Measurements from ENCODE around the gene AIG1.
"Not testable (repeated sequence)": the region's sequence is repeated elsewhere in the genome, so short reads cannot be mapped to it uniquely, and the experiment has no call there.

AIG1 gene

DNA sequence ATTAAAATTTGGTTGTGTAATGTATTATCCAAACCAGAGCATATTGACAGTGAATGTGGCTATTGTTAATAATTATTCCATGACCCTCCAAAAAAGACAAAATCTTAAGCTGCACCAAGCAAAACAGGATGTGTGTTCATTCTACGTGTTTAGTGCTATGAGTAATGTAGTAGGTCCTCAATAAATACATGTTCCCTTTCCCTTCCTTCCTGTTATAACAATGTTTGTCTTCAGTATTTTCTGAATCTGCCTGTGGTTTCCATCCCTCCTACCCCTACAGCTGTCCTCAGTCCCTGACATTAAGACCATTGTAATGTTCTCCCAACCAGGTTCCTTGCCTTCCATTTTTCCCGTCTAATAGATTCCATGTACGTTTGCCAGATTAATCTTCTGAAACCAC is 163.8 kb downstream of the AIG1 start:
- DNase-seq (ENCODE audit: low read depth in 3 of 3, low spot score in 1 of 3), result no peak

DNA sequence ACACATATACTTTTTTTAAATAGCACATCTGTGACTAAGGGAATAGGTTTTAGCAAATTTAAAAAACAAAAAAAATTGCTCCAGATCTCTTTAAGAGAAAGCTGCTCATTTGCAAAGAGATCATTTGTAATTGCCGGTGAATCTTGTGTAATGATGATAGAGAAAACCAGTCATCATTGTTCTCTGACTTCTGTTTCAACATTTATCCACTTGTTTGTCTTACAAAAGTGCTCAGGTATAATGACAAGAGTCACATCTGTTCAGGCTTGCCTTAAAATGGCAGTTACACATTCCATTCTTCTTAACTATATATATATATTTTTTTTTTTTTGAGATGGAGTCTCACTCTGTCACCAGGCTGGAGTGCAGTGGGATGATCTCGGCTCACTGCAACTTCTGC is 165.2 kb downstream of the AIG1 start:
- no peak for DNase-seq (ENCODE audit: low read depth in 3 of 3, low spot score in 1 of 3)

DNA sequence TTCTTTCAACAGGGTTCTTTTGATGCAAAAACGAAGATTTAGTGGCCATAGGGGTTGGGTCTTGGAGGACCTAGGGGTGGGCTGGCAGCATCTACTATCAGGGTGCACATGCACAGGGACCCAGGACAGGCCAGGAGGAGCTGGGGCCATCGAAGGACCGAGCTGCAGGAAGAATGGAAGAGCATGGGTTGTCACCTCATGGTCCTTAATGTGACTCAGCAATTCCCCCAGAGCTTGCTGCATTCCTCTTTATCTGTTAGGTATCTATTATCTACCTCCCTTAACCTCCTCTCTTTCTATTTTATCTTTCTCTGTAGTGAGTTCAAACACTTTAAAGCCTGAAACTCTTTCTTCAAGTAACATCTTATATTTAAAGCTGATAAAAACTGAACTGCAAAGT is 167.0 kb downstream of the AIG1 start:
- DNase-seq (ENCODE audit: low read depth in 3 of 3, low spot score in 1 of 3), result no peak

DNA sequence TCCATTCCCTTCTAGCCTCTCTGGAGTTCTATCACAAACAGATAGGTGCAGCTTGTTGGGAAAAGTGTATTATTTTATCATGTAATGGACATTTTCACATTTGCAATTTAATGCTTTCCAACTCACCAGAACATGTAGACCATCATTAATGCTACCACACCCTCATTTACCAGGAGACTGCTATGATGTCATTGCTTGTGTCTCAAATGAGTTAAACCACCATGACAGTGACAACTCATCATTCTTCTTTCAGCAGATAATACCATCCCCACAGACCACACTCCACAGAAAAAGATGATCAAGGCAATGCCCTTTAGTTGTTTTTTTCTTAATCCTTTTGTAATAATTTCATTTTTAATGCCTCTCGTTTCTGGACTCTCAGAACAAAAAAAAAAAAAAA is 168.7 kb downstream of the AIG1 start:
- no peak for DNase-seq (ENCODE audit: low read depth in 3 of 3, low spot score in 1 of 3)

DNA sequence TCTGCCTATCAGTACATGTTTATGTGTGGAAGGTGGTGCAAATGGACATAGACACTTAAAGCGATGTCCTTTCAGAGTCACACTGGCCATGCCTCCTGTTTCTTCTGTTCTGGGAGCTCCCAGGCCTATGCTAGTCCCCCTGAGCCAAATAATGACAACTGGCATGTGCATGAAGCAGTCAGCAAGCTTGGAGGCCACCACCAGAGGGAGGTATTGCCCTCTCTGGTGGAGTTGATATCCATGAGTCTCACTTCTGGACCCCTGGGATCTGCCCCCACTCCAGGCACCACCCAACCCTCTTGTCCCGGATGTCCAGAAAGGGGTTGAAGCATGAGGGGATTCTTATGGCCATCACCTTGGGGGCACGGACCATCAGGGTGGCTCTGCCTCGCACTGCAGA is 172.2 kb downstream of the AIG1 start:
- DNase-seq (ENCODE audit: low read depth in 3 of 3, low spot score in 1 of 3), result no peak

DNA sequence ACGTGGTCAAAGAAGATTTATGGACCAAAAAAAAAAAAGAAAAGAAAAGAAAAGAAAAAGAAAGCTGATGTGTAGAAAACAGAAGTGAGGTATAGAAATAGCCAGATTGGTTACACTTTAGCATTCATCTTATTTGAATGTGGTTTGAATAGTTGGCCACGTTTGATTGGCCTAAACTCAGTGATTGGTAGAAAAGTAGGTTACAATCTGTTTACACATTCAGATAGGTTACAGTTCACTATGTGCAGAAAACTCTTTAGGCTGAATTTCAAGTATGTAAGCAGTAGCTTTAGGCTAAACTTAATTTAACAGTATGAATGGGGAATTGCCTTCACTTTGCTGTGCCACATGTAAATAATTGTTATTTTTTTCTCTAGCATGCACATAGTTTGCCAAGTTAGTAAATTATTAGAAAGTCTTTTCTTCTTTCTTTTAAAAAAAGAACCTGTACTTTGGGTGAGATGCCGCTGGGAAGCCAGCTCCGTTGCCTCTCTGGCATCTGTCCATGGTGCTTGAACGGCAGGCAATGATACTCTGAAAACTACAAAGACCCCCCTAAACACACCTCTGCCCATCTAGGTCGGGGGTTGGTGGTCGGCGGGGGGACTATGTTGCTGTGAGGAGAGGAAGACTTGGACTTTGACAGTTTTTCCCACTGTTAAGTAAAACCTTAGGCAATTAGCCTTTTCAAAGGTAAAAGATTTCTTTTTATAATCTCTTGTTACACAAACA is 173.0 kb downstream of the AIG1 start:
- DNase-seq (ENCODE audit: low read depth in 3 of 3, low spot score in 1 of 3), result no peak

DNA sequence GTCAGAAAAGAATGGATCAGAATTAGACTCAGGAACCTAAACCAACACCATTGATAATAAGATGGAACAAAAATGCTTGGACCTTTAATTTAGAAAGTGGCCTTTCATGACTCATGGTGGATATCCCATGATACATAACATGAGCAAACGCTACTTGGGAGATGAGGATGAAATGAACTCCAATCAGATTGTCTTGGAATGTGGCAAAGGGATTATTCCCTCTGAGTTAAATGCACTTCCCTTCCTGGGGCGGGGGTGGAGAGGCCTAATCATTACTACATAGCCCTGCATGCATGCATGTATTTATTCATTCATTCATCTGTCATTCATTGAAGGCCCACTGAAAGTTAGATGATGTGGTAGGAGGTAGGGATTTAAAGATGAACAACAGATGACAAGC is 174.0 kb downstream of the AIG1 start:
- DNase-seq (ENCODE audit: low read depth in 3 of 3, low spot score in 1 of 3), result no peak

DNA sequence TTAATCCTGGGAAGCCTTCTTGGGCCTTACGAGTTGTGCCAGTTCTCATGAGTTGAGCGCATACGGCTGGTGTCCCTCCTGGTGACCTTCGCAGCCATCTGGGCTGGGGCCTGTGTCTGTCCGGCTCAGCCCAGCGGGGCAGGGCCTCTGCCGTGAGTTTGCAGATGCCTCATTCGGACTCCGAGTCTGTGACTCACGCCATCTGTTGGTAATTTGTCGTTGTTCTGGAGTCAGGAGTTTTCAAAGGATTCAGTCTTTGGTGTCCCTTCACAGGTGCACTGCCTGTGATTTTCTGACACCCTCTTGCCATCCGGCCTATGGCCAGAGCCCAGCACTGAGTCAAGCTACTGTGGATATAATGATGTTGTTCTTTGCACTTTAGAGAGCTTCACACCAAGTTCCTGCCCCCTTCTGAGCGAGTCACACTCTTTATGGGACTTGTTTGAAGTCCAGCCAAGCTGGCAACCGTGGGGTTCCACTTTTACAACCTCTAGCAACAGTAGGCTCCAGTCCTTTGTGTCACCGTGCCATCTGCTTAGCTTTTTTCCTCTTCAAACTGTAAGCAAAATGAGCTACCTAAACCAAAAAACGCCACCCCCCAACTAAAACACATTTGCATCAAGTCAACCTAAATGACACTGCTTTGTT is 175.6 kb downstream of the AIG1 start:
- no peak for DNase-seq (ENCODE audit: low read depth in 3 of 3, low spot score in 1 of 3)

DNA sequence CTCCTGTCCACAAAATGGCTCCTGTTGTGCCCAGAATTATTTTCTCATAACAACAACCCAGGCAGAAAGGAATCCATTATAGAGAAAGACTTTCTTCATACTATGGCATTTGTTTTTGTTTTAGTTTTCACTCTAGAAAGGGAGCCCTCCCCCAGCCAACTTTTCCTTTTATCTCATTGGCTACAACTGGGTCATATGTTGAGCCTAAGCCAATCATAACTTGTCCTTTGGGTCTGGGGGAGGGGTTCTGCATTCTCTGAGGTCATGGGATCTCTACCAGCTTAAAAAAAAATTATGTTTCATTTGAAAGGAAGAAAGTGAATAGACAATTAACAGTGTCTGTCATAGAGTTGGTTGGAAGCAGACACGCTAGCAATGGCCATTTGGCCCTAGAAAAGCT is 177.6 kb downstream of the AIG1 start:
- no peak for DNase-seq (ENCODE audit: low read depth in 3 of 3, low spot score in 1 of 3)

DNA sequence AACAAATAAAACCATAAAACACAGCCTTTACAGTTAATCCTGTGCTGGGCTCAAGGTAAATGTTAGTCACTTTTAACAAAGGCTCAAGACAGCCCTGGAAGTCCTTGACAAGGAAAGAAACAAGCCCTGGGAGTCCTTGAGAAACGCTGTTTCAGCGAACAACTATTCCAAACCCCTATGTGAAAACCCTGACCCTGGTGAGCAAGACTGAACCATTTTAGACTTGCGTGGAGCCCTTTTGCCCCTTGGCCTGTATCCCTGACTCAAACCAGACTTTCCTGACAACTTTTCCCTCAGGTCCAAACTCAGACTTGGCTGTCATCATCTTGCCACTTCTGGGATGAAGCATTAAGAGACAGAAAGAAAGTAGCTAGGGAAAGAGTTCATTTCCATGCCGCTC is 180.4 kb downstream of the AIG1 start:
- DNase-seq (ENCODE audit: low read depth in 3 of 3, low spot score in 1 of 3), result no peak

DNA sequence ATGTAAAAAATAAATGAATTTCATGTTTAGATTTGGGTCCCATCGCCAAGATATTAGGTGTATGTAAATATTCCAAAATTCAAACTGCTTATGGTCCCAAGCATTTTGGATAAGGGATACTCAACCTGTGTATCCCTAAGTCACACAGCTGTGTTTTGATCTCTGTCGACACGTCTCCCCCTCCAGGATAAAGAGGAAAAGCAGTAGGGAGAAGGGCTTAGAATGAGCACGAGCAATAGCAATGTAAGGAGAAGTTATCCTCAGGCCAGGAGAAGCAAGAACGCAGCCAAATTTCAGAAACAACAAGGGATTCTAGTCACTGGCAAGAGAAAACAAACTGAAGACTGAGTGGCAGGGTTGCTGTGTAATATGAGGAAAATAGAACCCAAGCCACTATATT is 181.2 kb downstream of the AIG1 start:
- no peak for DNase-seq (ENCODE audit: low read depth in 3 of 3, low spot score in 1 of 3)

DNA sequence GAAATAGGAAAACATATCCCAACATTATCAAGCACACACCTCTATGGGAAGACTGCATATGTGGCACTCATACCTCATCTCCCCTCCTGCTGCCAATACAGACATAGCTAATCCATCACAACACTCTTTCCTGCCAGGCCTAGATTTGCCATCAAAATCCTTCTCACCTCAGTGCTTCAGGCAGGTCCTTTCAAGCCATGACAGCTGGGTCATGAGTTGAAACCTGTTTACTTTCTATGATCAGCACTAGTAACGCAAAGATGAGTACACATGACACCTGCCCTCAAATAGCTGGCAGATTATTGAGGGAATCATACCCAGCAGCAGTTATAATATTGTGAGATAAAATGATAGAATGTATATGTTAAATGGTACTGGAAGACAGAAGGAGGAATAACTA is 183.1 kb downstream of the AIG1 start:
- no peak for DNase-seq (ENCODE audit: low read depth in 3 of 3, low spot score in 1 of 3)

DNA sequence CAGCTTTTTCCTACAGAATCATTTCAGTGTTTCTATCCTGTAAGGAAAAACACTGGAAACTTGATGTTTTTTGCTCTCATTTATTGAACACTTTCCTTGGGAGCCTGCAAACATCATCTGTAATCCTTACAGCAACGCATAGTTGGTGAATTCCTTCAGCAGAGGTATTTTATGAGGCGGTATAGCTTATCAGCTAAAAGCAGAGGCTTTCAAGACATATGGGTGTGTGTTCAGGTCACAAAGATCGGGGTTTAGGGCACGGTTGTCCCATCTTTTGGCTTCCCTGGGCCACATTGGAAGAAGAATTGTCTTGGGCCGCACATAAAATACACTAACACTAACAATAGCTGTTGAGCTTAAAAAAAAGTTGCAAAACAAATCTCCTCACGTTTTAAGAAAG is 185.0 kb downstream of the AIG1 start:
- no peak for DNase-seq (ENCODE audit: low read depth in 3 of 3, low spot score in 1 of 3)

DNA sequence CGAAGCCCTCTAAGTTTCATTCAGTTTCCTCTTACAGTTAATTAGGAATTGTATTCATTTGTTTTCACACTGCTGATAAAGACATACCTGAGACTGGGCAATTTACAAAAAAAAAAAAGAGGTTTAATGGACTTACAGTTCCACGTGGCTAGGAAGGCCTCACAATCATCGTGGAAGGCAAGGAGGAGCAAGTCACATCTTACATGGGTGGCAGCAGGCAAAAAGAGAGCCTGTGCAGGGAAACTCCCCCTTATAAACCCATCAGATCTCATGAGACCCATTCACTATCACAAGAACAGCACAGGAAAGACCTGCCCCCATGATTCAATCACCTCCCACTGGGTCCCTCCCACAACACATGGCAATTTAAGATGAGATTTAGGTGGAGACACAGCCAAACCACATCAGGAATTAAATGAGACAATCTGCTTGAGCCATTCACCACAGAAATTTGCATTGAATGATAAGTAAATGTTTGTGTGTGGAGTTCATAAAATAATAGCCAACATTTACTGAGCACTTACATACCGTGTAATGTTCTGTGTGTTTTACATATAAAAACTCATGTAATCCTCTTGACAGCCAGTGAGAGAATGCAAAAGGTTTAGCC is 185.6 kb downstream of the AIG1 start:
- not testable (repeated sequence) for DNase-seq (ENCODE audit: low read depth in 3 of 3, low spot score in 1 of 3)

DNA sequence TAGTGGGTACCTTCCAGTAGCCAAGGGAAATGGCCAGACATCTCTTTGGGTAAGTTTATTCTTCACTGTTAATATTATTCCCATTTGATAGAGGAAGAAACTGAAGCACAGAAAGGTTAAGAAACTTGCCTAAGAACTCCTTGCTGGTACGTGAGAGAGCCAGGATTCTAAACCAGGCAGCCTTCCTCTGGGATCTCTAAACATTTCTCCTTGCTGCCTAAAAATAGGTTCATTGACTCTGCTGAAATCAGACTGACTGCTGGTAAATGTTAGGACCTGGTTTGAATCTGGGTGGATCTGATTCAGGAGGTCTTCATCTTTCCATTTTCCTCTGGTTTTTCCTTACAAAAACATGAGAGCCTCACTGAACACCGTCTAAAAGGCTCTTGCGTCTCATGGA is 186.9 kb downstream of the AIG1 start:
- no peak for DNase-seq (ENCODE audit: low read depth in 3 of 3, low spot score in 1 of 3)

DNA sequence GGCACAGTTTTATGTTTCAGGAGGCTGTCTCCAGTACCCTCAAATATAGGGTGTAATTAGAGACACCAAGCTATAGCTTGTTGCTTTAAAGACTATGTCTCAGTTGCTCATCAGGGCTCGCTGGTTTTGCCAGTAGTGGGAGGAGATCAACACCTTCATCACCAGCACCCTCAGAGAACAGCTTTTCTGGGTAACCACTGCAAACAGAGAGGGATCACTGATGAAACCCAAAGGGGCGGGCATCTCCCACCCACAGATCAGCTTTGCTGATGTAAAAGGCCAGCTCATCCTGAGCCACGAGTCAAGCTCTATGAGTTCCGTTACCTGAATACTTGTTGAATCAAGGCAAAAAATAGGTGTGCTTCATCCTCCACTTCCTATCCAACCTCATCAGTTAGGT is 187.7 kb downstream of the AIG1 start:
- DNase-seq (ENCODE audit: low read depth in 3 of 3, low spot score in 1 of 3), result no peak

DNA sequence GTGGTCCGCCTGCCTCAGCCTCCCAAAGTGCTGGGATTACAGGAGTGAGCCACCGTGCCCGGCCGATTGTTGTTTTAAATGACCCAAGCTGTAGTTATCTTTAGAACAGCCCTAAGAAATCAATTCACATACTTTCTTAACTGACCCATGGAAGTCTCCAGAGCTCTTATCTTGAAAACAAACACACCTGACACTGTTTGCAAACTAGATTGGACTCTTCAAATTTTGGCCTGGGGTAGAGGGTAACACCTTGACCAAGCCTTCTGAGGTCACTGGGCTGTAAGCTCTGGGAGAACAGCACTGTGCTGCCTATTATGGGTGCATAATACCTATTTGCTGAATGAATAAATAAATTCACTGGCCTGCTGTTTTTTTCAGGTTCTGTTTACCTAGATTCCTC is 190.6 kb downstream of the AIG1 start:
- no peak for DNase-seq (ENCODE audit: low read depth in 3 of 3, low spot score in 1 of 3)

DNA sequence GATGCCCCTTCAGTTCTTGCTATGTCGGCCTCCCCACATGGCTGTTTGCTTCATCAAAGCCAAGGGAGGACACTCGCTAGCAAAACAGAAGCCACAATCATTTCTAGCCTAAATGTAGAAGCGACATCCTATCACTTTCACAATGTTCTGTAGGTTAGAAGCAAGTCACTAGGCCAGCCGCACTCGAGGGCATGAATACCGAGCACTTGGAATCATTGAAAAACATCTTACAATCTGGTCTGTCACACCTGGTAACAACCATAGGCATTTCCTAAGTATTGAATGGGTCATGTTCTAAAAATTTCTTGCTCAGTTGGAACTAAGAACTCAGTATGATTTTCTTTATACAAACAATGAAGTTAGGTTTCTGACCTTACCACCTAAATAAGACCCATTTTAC is 192.3 kb downstream of the AIG1 start:
- DNase-seq (ENCODE audit: low read depth in 3 of 3, low spot score in 1 of 3), result no peak

DNA sequence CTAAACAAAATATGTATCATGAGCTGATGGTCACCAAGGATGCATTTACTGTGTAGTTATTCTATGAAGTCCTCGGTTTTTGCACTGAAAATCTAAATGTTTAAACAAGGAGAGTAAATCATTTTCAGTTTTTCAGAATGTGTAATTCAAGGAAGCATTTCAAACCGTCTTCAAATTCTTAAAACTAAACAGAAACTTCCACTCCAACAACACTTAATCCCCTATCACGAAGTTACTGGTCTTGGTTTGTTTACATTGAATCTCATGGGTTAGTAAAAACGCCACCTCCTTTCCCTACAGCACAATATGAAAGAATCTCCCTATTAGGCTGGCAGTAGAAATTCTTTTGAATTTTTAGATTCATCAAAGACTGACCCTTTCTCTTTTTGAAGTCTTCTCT is 192.9 kb downstream of the AIG1 start:
- DNase-seq (ENCODE audit: low read depth in 3 of 3, low spot score in 1 of 3), result no peak

DNA sequence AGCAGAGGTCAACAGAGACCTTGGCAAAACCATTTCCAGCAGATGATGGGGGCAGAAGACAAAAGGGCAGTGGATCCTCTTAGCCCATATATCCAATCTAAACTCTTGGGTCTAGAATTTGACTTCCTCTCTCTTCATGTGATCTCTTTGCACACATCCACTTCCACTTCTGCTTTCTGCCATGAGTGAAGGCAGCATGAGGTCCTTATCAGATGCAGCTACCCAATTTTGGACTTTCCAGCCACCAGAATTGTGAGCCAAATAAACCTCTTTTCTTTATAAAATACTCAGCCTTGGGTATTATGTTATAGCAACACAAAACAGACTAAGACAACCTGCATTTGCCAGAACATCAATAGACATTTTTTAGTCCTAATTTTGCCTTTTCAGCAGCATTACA is 198.3 kb downstream of the AIG1 start:
- no peak for DNase-seq (ENCODE audit: low read depth in 3 of 3, low spot score in 1 of 3)

DNA sequence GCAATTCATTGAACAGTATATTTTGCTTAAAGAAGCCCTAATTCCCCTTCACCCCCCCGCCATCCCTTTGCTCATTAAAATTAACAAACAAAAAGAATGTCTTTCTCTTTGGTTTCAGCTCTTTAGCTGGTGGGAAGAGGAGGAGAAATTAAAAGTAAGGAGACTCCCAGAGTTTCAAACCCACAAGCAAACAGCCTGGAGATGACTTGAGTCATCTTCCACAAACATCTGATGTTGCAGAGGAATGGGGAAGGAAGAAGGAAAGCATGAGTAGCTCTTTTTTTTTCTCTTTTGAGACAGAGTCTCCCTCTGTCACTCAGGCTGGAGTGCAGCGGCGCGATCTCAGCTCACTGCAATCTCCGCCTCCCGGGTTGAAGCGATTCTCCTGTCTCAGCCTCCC is 200.2 kb downstream of the AIG1 start:
- no peak for DNase-seq (ENCODE audit: low read depth in 3 of 3, low spot score in 1 of 3)

DNA sequence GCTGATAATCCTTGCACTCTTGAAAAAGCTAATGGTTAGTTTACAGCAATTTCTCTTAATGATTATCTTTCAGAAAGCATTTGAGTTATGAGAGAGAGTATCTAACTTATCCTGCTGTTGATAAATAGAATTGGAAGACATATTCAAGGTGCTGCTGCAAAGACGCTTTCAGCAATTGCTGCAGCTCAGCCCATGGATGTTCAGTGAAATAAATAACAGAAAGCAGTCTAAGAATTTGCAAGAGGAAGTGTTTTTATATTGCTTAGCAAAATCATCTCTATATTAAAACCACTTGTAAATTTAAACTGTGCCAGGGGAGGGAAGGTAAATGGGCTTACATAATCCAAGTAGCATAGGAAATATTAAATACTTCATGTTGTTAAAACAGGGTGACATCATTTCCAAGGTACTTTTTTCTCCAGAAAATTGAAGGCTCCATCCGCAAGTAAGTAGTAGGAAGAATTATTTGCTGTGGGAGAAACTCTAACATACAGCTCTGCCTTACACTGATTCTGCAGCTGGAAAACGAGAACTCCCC is 201.3 kb downstream of the AIG1 start:
- DNase-seq (ENCODE audit: low read depth in 3 of 3, low spot score in 1 of 3), result no peak

DNA sequence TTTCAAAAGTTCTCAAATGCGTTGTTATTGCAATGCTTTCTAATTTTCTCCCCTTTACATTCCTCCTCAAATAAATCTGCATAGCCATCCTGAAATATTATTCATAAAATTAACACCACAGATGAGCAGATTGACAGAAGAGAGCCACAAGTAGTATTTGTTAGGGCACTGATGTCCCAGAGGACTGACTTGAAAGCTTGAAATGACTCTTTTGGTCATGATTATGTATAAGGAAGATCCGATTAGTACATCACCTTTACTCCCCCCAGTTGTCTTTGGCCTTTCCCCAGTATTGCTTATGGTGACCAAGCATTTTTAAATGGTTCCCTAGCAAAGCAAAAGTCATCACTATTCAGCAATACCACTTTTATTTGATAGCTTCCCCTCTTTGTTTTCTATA is 202.2 kb downstream of the AIG1 start:
- no peak for DNase-seq (ENCODE audit: low read depth in 3 of 3, low spot score in 1 of 3)
